Measurements from ENCODE around the gene ATP6V1C2. TPM values are rescaled to one million over a fixed set of nuclear protein-coding genes. Genes with fewer than 3 reads are reported as not detected.

ATP6V1C2 gene
- total RNA-seq, 2 experiments from 2014 or later = not detected

- Mint-ChIP-seq H3K27me3 (no peaks in the 10 kb centered on the region), H3K4me3 (no peak overlapping the region), H3K27ac (no peak overlapping the region), H3K9me3 (no peaks in the 10 kb centered on the region), H3K36me3 (ENCODE audit: low read depth) (no peaks in the 10 kb centered on the region), H3K4me1 (ENCODE audit: low read depth) (no peaks in the 10 kb centered on the region)
- H3K36me3 ChIP-seq (ENCODE audit: insufficient read depth, low read length) = no peaks in the 10 kb centered on the region
- no peak overlapping the region for H3K27ac ChIP-seq (ENCODE audit: low read depth in 1 of 2, low read length in 2 of 2)
- DNase-seq = no peak
- no peak overlapping the region for H3K4me3 ChIP-seq (ENCODE audit: low read length)
- H3K9me3 ChIP-seq (ENCODE audit: control insufficient read depth in 1 of 2, insufficient read depth in 1 of 2, low read length in 2 of 2) = no peaks in the 10 kb centered on the region
- no peaks in the 10 kb centered on the region for H3K27me3 ChIP-seq (ENCODE audit: control insufficient read depth in 1 of 2, insufficient read depth in 2 of 2, low read length in 2 of 2)
- ATAC-seq (ENCODE audit: poor library complexity) = no peak
- ChIA-PET CTCF (no interaction called here), POLR2A (no interaction called here)
- intact Hi-C loops (cut with DNase I, micrococcal nuclease) = no loop called here
- no peak for TF ChIP-seq CTCF (IDR thresholded peaks at IDR 0.05)
- no peaks in the 10 kb centered on the region for H3K4me1 ChIP-seq (ENCODE audit: insufficient read depth, low read length)
Observed at GRCh38 chr2:10763461-10763800, 42.0 kb downstream of the ATP6V1C2 start.

GRCh38 chr2:10764096-10764785 lies 42.8 kb downstream of the ATP6V1C2 start:
- H3K36me3 ChIP-seq (ENCODE audit: insufficient read depth, low read length) = no peaks in the 10 kb centered on the region

GRCh38 chr2:10764896-10765295 lies 43.5 kb downstream of the ATP6V1C2 start:
- ATAC-seq (ENCODE audit: poor library complexity) (no peak), DNase-seq (no peak)
- TF ChIP-seq CTCF (IDR thresholded peaks at IDR 0.05) = no peak
- Histone ChIP-seq H3K27ac (ENCODE audit: low read depth in 1 of 2, low read length in 2 of 2) (no peak overlapping the region), H3K27me3 (ENCODE audit: control insufficient read depth in 1 of 2, insufficient read depth in 2 of 2, low read length in 2 of 2) (no peaks in the 10 kb centered on the region), H3K4me3 (ENCODE audit: low read length) (no peak overlapping the region), H3K36me3 (ENCODE audit: insufficient read depth, low read length) (no peaks in the 10 kb centered on the region), H3K4me1 (ENCODE audit: insufficient read depth, low read length) (no peaks in the 10 kb centered on the region), H3K9me3 (ENCODE audit: control insufficient read depth in 1 of 2, insufficient read depth in 1 of 2, low read length in 2 of 2) (no peaks in the 10 kb centered on the region)
- ChIA-PET CTCF (interaction anchor here (1.0 kb wide), 1 partner anchor 68 kb away, joined by 3 read pairs; no protein-coding TSS in a partner anchor), POLR2A (no interaction called here)
- H3K36me3 Mint-ChIP-seq (ENCODE audit: low read depth) = no peaks in the 10 kb centered on the region
- no peak overlapping the region for H3K27ac Mint-ChIP-seq
- H3K27me3 Mint-ChIP-seq = no peaks in the 10 kb centered on the region
- H3K4me1 Mint-ChIP-seq (ENCODE audit: low read depth) = no peaks in the 10 kb centered on the region
- no peaks in the 10 kb centered on the region for H3K9me3 Mint-ChIP-seq
- no peak overlapping the region for H3K4me3 Mint-ChIP-seq
- intact Hi-C loops (cut with DNase I, micrococcal nuclease) = no loop called here

More at GRCh38 chr2:10764096-10764785, 42.8 kb downstream of the ATP6V1C2 start:
- no peaks in the 10 kb centered on the region for H3K27me3 ChIP-seq (ENCODE audit: control insufficient read depth in 1 of 2, insufficient read depth in 2 of 2, low read length in 2 of 2)
- no peak overlapping the region for H3K27ac ChIP-seq (ENCODE audit: low read depth in 1 of 2, low read length in 2 of 2)
- Mint-ChIP-seq H3K27ac (no peak overlapping the region), H3K27me3 (no peaks in the 10 kb centered on the region), H3K9me3 (no peaks in the 10 kb centered on the region), H3K4me3 (no peak overlapping the region), H3K36me3 (ENCODE audit: low read depth) (no peaks in the 10 kb centered on the region), H3K4me1 (ENCODE audit: low read depth) (no peaks in the 10 kb centered on the region)
- ATAC-seq (ENCODE audit: poor library complexity) (no peak), DNase-seq (no peak)
- no peak overlapping the region for H3K4me3 ChIP-seq (ENCODE audit: low read length)
- ChIA-PET POLR2A (no interaction called here), CTCF (interaction anchor here (1.0 kb wide), 1 partner anchor 68 kb away, joined by 3 read pairs; no protein-coding TSS in a partner anchor)
- intact Hi-C loops (cut with DNase I, micrococcal nuclease) = no loop called here
- TF ChIP-seq CTCF (IDR thresholded peaks at IDR 0.05) = no peak
- no peaks in the 10 kb centered on the region for H3K4me1 ChIP-seq (ENCODE audit: insufficient read depth, low read length)
- H3K9me3 ChIP-seq (ENCODE audit: control insufficient read depth in 1 of 2, insufficient read depth in 1 of 2, low read length in 2 of 2) = no peaks in the 10 kb centered on the region
